Measurements from ENCODE around the gene LANCL2. TPM values are rescaled to one million over a fixed set of nuclear protein-coding genes. Genes with fewer than 3 reads are reported as not detected.
"Not testable (repeated sequence)": the region's sequence is repeated elsewhere in the genome, so short reads cannot be mapped to it uniquely, and the experiment has no call there.

Gene LANCL2
- total RNA-seq, 1 donor from 2014 or later, result 11.0 TPM

DNA sequence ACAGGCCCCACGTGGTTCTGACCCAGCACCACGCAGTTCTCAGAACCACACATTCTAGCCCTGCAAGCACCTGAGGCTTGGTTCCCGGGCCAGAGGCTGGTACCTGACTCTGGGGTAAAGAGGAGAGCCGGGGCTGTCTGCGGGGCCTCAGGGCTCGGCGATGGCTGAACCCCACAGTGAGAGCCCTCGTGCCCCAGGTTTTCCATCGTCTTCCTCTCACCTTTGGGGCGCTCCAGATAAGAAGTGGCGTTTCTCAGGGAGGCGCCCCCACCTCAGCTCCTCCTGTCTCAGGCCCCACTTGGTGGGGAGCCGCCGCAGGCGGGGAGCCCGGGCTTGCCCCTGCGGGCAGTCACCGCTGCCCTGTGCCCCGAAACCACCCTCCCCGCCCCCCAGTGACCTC lies 2.2 kb upstream of the LANCL2 start:
- DNase-seq, result no peak

DNA sequence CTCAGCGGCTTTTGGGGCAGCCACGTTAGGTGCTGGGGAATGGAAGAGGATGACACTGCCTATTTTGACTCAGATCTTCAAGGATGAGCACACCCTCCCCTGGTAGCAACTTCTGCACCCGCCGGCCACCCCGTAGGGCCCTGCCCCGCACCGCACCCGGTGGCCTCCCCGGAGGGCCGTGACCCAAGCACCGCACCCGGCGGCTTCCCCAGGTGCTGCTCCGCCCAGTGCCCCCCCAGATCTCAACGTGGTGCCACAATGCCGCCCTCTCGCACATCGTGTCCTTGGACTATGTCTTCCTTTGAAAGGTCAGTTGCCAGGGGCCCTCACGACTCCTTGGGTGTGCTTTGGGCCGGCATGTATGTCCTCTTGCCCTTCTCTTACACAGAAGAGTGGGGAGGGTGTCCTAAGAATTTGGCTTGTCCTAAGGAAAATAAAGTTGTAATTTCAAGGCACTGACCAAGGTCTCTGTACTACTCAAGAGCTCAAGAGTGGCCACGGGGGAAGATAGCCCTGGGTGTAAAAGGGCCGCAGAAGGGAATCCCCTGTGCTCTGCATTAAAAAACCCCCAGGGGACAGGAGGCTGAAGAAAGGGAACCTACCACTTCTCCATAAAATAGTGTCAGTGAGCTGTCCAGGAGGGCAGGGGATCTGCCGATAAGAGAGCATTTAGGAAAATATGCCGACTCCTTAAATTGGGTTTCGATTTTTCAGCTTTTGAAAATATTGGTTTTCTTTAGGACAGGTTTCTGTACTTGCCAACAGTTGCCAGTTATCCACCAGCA lies 1.6 kb upstream of the LANCL2 start:
- no peak for DNase-seq

DNA sequence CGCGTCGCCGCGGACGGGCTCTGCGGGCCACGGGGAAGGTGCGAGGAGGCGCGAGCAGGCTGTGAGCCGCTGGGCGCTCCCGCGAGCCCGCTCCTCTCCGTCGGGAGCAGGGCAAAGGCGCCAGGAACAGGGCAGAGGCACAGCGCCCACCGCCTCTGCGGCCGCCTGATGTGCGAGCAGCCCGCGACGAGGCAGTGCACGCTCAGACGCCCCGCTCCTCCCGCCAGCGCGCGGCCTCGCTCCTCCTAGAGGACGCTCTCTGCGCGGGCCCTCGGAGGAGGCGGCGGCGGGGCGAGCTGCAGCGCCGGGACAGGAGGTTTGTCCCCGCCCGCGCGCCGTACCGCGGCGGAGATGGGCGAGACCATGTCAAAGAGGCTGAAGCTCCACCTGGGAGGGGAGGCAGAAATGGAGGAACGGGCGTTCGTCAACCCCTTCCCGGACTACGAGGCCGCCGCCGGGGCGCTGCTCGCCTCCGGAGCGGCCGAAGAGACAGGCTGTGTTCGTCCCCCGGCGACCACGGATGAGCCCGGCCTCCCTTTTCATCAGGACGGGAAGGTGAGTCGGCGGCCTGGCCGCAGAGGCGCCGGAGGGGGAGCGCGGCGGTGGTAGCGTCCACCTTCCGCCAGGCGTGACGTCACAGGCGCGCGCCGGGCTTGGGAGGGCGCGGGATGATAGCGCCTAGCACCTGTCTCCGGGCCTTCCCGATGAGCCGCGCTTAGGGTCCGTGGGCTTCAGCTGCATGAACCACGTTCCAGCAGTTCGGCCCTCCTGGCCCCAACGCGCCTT lies 731 bp downstream of the LANCL2 start:
- DNase-seq, result peak; percentile 92

DNA sequence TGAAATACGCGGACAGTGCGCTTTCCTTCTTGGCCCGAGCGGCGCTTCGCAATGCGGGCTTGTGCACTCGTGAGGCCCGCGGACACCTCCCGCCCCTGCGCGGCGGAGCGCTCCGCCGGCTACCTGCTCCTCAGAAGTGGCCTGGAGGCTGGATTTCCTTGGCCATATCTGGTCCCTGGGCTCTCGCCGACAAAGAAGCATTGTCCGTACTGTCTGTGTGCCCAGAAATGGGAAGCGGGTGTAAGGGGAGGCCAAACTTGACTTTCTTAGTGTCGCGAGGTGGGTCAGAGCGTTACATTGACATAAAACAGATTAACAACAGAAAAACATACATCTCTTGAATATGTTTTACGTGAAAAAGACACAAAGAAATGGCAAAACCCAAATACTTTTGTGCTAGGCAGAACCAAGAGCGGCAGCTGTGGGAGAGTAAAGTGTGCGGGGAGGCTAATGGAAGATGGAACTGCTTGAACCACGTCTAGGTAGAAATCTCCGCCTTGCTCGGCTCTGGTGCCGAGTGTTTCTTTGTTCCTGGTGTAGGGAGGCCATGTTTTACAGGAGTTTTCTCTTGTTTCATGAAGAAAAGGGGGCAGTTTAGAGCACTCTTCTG lies 1.4 kb downstream of the LANCL2 start:
- no peak for DNase-seq

DNA sequence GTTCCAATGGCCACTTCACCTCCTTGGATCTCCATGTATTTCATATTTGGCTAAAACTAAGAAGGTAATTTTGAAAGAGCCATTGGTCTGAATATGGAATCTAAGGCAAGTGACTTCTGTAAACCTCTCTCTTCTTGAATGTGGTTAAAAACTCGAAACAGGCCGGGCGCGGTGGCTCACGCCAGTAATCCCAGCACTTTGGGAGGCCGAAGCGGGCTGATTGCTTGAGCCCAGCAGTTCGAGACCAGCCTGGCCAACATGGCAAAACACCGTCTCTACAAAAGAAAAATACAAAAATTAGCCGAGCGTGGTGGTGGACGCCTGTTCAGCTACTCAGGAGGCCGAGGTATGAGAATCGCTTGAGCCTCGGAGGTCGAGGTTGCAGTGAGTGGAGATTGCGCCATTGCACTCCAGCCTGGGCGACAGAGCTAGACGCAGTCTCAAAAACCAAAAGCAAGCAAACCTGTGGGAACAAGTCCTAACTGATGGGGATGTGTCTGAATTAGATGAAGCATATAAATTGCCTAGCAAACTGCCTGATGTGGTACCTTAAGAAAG lies 2.2 kb downstream of the LANCL2 start:
- DNase-seq, result no peak

DNA sequence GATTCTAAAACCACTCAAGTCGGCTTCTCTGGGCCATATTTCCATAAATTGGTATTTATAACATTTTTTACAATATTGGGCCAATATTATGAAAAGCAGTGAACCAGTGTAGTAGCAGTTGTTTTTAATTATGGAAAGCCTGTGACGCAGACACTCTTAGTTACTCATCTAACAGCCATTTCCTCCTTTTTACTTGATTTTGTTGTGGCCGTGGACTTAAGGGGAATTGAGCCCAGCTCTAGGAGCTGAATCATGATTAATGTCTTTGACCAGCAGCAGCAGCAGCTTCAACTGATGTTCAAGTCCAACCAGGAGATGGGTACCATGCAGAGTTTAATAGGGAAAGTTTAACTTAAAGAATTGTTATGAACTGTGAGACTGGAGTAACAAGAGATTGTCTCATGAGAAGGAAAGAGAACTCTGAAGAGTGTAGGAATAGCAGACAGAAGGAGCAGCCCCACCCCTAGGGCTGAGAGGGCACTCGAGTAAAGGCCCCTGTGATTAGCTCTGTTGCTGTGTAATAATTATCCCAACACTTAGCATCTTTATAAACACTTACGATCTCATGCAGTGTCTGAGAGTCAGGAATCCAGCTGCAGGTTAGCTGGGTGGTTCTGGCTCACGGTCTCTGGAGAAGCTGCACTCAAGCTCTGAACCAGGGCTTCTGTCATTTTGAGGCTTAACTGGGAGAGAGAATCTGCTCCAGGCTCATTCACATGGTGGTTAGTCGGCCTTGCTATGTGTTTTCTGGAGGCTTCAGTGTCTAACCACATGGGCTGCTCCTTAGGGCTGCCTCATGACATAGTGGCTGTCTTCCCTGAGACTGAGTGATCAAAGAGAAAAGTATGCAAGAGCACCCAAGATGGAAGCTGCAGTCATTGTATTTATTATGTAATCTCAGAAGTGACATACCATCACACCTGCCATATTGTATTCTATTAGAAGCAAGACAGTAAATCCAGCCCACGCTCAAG lies 4.6 kb downstream of the LANCL2 start:
- no peak for DNase-seq

DNA sequence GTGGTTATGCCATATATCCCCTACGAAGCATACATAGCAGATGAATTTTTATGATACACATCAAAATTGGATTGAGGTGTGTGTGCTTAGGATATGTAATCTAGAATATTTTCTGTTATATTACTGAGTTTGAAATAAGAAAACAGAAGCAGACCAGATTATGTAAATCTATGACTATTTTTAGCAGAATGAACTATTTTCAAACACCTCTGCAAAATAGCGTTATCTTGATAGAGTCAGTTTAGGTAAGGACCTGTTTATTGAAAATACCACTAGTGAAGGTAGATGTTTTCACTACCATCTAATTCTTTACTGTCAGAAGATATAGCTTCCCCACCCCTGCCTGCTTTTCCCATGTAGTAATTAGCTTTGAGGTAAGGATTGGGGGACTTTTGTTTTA lies 9.1 kb downstream of the LANCL2 start:
- DNase-seq, result no peak

DNA sequence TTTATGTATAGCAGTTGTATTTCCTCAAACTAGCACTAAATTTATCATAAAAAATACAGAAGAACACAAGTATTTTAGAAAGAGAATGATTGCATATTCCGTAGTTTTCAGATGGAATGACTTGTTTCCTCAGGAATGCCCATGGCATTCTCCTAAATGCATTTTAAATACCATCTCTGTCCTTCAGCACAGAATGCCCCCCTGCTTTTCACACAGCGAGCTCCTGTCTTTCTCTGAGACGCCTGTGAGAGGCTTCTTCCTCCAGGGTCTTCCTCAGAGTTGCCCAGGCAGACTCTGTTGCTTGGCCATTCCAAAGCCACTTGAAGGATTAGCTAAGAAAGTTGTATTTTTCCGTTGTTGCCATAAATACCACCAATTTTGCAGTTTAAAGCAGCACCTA lies 10.1 kb downstream of the LANCL2 start:
- no peak for DNase-seq

DNA sequence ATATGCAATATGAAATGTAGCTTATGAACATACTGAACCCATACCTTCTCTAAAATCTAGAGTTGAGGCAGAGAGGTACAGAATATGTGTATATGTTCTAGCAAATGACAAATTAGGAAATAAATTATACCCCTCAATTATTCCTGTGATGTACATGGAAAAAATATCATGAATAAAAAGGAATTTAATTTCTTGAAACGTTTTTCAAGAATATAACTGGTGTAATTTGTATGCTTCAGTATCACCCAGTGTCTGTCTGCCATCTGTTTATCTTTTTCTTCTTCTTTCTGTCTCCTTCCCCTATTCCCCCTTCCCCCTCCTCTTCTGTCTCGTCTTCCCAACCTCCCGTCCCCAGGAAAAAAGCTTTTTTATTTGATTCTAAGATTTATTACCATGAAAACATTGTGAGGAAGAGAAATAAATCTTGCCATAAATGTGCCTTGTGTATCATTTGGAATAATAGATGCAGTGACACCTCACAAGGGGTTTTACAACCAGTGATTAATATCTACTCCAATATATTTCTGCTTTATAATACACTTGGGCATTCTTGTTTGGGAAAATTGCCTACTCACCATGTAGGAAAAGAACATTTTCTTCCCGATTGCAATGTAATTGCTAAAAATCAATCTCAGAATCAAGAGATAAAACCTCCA lies 12.2 kb downstream of the LANCL2 start:
- DNase-seq, result no peak

DNA sequence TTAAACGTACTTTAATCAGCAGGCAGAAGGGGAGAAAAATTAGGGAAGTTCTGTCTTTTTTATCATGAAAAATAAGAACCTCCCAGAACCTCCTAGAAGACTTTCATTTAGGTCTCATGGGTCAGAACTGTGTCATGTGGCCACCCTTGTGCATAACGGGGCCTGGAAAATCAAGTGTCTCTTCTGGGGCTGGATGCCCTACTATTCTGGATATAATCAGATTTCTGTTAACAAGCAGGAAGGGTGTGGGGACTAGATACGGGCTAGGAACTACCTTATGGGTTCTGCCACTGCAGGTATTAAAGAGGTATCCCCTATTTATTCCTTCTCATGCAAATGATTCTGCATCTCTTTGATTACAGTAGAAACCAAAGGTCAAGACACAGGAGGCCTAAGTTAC lies 14.1 kb downstream of the LANCL2 start:
- no peak for DNase-seq

DNA sequence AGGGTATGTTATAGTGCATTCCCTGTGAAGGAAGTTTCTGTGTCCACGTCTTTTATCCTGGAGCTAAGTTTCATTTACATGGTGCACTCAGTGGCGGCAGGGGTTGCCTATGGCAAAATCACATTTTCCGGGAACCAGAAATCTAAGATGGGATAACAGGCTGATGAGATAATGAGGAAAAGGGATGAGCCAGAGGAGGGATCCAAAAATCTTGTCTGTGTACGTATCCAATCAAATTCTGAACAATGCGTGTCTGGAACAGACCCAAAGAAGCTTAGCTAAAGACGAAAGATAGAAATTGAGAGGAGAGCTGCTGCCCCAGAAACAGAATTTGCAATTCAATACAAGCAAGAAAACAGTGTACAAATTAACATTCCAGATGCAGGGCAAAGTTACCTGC lies 16.1 kb downstream of the LANCL2 start:
- no peak for DNase-seq

DNA sequence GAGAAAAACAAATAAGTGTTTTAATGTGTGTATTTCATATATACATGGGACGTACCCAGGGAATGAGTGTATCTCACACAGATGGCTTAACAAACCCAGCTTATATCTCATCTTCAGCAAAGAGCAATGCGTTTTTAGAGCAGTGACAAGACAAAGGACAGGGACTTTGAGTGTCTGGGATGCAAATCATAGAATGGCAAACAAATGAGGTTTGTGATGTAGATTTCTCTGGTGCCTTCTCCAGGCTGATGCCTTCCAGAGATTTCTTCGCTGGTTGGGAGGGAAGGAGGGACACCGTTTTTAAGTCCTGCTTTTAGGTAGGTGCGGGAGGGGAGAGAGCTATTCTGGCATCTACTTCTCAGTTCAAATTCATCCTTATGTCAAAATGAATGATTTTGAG lies 16.6 kb downstream of the LANCL2 start:
- DNase-seq, result no peak

DNA sequence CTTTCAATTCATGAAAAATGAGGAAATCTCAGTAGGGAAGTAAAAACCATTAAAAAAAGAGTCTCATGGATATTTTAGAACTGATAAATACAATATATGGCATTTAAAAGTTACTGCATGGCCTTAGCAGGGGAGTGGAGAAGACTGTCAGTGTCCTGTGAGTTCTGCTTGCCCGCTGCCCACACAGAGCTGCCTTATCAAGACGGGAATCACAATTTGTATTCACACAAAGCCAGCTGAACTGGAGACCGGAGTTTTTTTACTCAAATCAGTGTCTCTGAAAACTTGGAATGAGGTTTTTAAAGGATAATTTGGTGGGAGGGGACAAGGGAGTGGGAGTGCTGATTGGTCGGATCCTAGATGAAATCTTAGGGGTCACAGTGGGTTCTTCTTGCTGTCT lies 17.1 kb downstream of the LANCL2 start:
- no peak for DNase-seq

DNA sequence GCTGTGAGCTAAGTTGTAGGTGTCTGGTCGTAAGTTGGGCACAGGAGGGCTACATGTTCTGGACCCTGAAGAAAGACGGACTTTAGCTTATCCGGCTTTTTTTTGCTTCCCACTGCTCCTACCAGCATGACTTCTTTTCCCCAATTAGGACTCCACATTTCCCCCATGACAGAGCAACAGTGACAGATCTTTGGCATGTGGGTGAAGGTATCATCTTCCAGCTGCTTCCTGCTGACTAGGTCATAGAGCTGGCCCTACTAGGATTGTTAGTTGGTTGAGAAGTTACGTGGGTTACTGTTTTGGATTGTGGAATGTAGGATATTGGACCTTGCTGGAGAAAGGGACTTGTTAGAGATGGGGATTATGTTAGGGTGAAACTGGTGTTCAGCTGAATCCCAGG lies 21.4 kb downstream of the LANCL2 start:
- DNase-seq, result no peak

DNA sequence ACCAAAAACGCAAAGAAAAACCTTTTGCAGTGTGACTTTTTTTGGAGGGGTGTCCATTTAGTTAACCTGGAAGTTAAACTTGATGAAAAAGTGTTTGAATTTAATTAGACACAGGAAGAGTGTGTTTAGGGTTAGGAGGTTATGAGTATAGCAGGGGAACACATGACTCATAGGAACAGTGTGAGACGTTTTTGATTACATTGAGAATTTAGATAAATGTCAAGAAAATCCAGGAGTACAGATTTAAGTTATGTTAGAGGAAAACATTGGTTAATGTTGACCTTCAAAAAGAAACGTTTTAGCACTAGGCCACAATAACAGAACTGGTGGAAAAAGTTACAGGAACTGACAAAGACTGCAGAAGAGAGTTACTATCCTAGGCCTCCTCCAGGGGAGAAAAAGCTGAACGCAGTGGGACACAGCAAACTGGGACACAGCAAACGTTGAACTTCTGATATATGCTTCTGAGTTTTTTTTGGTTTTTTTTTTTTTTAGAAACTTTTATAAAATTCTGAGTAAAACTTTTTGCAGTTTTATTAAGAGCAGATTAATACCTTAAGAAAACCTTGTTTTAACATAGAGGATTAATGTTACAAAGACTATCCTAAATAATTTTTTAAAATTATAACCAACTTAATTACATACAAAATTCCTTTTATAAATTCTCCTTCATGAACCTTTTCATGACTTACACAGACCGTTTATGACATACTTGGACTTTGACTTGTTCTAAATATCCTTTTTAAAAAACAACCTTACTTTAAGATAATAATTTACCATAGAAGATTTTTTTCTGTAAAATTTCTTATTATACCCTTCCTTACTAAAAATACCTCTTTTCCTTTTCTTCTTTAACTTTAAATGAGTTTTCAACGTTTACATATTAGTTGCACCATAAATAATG lies 22.2 kb downstream of the LANCL2 start:
- no peak for DNase-seq

DNA sequence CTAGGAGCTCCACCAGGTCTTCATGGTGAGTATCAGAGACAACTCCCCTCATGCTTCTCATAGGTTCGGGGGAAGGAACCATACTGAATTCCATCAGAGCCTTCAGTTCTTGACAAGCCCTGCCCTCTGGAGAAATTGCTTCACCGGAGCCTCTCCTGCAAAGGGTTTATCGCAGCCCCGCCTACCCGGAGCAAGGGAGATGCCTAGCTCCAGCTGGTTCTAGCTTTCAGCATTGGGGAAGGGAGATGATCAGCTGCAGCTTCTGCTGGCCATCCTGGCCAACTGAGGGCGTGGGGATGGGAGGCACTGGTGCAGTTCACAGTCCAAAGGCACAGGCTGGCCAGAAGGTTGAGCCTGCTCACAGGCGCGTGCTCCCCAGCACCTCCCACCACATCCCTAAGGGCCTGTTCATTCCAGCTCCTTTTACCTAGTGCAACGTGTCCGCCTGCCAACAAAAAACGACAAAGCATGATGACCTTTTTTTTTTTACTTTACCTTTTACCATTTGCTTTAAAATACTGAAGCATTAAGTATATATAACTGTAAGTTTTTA lies 31.2 kb downstream of the LANCL2 start:
- no peak for DNase-seq

DNA sequence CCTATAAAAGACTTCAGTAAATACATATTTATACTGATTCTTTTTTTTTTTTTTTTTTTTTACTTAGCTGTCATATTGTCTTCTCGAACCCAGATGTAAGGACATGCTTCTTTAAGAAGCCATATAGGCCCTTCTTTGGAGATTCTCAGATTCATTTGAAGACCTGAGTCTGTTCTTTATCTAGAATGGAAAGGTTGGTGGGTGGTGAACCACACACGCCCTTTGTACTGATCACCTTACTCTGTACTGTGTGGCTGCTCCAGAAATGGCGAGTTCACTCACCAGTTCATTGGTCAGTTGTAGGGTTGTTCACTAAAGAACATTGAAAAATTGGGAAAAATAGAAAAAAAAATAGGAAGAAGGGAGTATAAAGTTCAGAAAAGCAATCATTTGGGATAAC lies 32.5 kb downstream of the LANCL2 start:
- DNase-seq, result no peak

DNA sequence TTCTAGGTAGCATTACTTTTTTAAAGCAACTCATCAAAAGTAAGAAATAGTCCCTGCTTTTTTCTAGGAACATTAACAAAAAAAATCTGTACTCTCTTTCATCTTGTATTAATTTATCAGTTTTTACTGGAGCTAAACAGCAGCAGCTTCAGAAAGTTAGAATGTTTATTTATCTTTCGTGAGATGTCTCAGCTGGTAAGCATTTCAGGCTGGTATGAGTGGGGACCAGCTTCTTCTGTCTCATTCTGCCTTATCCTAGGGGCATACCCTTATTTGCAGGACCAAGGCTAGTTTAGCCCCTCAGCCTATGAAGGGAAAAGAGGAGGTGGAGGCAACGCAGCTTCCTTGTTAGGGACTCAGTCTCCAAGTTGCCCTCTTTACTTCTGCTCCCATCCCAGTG lies 35.1 kb downstream of the LANCL2 start:
- no peak for DNase-seq

DNA sequence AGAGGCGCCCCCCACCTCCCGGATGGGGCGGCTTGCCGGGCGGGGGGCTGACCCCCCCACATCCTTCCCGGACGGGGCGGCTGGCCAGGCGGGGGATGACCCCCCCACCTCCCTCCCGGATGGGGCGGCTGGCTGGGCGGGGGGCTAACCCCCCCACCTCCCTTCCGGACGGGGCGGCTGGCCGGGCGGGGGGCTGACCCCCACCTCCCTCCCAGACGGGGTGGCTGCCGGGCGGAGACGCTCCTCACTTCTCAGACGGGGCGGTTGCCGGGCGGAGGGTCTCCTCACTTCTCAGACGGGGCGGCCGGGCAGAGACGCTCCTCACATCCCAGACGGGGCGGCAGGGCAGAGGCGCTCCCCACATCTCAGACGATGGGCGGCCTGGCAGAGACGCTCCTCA lies 37.4 kb downstream of the LANCL2 start:
- not testable (repeated sequence) for DNase-seq

All from skin of body (tissue), 2 donors.